ENCODE measurements around the gene EPB41L2.

EPB41L2 gene

DNA sequence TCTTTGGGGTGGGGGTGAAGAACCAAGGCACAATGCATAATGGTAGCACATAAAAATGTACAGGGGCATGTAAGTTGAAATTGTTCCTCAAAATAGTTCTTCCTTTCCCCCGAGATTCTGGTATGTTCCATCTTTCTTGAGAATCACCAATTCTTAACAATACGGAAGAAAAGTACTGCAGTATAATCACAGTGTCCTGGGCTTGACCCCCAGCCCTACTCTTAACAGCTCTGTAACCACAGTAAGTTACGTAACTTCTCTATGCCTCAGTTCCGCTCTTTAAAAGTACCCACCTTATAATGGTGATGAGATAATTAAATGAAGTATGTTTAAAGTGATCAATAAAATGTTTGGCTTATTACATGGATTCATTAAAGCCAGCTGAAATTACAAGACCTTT lies 131.4 kb downstream of the EPB41L2 start:
- POLR2A ChIA-PET, result no interaction called here
- DNase-seq (ENCODE audit: low read depth, low spot score), result no peak
- TF ChIP-seq, protein P1, sequence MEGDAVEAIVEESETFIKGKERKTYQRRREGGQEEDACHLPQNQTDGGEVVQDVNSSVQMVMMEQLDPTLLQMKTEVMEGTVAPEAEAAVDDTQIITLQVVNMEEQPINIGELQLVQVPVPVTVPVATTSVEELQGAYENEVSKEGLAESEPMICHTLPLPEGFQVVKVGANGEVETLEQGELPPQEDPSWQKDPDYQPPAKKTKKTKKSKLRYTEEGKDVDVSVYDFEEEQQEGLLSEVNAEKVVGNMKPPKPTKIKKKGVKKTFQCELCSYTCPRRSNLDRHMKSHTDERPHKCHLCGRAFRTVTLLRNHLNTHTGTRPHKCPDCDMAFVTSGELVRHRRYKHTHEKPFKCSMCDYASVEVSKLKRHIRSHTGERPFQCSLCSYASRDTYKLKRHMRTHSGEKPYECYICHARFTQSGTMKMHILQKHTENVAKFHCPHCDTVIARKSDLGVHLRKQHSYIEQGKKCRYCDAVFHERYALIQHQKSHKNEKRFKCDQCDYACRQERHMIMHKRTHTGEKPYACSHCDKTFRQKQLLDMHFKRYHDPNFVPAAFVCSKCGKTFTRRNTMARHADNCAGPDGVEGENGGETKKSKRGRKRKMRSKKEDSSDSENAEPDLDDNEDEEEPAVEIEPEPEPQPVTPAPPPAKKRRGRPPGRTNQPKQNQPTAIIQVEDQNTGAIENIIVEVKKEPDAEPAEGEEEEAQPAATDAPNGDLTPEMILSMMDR (IDR thresholded peaks at IDR 0.05; ENCODE audit: insufficient read depth, low read length, missing control alignments), result no peak
- CTCF ChIA-PET, result no interaction called here
- no peak overlapping the region for H3K4me3 ChIP-seq (ENCODE audit: low read depth, low read length)

DNA sequence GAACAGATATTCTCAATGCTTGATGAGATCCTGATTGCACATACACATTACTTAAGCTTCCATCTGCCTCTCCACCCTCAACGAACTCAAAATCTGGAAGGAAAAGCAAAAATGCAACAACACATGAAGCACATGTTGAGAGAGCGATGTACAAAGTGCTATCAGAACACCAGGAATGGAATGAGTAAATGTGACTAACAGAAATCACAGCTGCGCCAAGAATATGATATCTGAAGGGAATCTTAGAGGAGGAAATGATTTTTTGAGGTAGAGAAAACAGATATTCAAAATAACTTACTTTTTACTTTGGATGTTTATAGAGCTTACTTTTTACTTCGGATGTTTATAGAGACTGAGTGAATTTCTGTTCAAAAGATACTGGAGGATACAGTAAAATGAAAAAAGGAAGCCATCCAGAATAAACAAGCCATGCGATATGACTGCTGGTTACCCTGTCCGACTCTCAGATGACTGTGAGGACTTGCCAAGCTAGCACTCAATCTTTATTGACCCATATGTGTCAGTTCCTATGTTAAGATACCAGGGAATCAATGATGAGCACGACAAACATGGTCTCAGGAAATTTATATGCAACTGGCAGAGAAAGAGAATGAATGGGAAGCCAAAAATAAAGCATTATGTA lies 133.9 kb downstream of the EPB41L2 start:
- TF ChIP-seq, protein P1 (IDR thresholded peaks at IDR 0.05; ENCODE audit: insufficient read depth, low read length, missing control alignments), result no peak
- peak; percentile 49 for DNase-seq (ENCODE audit: low read depth, low spot score)
- H3K4me3 ChIP-seq (ENCODE audit: low read depth, low read length), result no peak overlapping the region
- ChIA-PET POLR2A (interaction anchor here (1.0 kb wide), 1 partner anchor 23 kb away, joined by 3 read pairs; no protein-coding TSS in a partner anchor), CTCF (interaction anchor here (0.8 to 2.7 kb wide), 3 partner anchors 10 to 44 kb away, joined by 3 to 8 read pairs (median 4); no protein-coding TSS in a partner anchor)

DNA sequence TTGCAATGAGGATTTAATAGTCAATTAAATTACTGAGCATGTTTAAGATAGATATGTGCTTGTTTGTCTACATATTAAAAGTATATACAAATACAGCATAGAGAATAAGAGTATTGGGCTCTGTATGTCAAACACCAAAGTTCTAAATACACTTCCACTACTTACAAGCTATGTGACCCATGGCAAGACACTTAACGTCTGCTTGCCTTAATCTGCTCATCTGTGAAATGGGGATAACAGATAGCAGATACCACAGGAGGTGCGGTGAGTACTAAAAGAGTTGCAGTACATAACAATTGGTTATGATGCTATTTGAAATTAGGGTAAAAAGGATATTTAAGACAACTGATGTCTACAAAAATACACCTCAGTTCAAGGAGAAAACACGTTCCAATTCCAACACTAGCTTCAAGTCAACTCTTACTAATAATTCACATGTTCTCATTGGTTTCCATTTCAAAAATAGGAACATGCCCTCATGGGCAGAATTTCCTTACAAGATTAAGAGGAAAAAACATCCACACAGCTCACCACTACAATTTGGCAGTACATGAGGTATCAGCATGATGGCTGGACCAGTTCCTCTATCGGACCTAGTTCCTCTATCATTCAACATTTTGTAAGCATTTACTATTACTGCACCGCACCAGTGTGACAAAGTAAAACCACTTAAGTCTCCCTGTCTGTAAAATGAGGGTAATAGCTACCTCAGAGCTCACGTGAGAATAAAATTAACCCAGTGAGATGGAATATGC lies 134.7 kb downstream of the EPB41L2 start:
- ChIA-PET CTCF (interaction anchor here (0.8 to 2.7 kb wide), 3 partner anchors 9 to 43 kb away, joined by 3 to 8 read pairs (median 4); no protein-coding TSS in a partner anchor), POLR2A (interaction anchor here (1.0 kb wide), 1 partner anchor 22 kb away, joined by 3 read pairs; no protein-coding TSS in a partner anchor)
- no peak overlapping the region for H3K4me3 ChIP-seq (ENCODE audit: low read depth, low read length)
- no peak for DNase-seq (ENCODE audit: low read depth, low spot score)
- TF ChIP-seq, protein P1 (IDR thresholded peaks at IDR 0.05; ENCODE audit: insufficient read depth, low read length, missing control alignments), result no peak

DNA sequence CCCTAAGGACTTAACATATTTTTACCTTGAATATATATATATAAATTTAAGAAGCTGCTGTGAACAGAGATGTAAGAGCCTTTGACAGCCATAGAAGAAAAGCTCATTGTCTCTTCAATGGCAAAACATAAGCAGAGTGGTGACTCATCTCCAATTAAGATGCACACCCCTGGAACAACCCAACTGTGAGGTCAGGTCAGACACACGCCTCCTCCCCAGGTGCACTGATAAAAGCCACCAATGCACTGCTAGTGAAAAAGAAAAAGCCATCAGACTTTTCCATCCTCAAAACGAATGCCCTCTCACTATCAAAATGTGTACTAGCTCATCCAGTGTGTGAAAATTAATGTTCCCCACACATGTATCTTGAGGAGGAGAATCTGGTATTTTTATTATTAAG lies 135.7 kb downstream of the EPB41L2 start:
- CTCF ChIA-PET, result interaction anchor here (0.7 to 2.7 kb wide), 2 partner anchors 11 to 42 kb away, joined by 3 to 8 read pairs; no protein-coding TSS in a partner anchor
- TF ChIP-seq, protein P1 (IDR thresholded peaks at IDR 0.05; ENCODE audit: insufficient read depth, low read length, missing control alignments), result no peak
- no peak for DNase-seq (ENCODE audit: low read depth, low spot score)
- no peak overlapping the region for H3K4me3 ChIP-seq (ENCODE audit: low read depth, low read length)
- POLR2A ChIA-PET, result no interaction called here

DNA sequence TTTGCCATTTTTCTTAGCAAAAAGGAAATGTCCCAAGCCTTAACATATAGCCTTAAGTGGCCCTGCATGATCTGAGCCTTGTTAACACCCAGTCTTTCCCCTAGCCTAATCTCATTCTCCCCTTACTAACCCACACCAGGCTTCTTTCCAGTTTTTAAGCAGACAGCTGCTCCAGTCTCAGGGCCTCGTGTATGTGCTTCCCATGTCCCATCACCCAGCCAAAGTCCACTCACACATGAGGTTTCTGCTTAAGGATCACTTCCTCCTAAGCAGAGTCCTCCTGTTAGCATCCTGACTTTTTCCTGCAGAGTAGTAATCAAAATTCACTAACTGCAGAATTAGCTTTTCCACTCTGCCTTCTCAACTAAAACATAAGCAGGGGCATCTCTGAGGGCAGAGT lies 139.7 kb downstream of the EPB41L2 start:
- POLR2A ChIA-PET, result no interaction called here
- H3K4me3 ChIP-seq (ENCODE audit: low read depth, low read length), result no peak overlapping the region
- TF ChIP-seq, protein P1 (IDR thresholded peaks at IDR 0.05; ENCODE audit: insufficient read depth, low read length, missing control alignments), result no peak
- no peak for DNase-seq (ENCODE audit: low read depth, low spot score)
- CTCF ChIA-PET, result no interaction called here

DNA sequence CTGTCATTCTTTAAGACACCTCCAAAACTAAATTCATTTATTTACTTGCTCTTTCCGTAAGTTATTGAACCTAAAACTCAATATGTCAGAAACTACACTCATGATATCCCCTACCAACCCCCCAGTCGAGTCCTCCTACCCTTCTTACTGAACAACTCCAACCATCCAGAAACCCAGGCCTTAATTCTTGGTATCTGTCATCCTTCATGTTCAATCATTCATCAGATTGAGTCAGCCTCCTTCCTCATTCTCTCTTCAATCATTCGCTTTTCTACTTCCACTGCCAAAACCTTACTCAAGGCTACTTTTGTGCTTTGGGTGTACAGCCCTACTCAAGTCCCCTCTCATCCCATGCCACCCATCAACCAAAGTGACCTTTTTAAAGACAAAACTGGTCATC lies 140.1 kb downstream of the EPB41L2 start:
- DNase-seq (ENCODE audit: low read depth, low spot score), result no peak
- no peak overlapping the region for H3K4me3 ChIP-seq (ENCODE audit: low read depth, low read length)
- ChIA-PET POLR2A (no interaction called here), CTCF (no interaction called here)
- TF ChIP-seq, protein P1 (IDR thresholded peaks at IDR 0.05; ENCODE audit: insufficient read depth, low read length, missing control alignments), result no peak
